ENCODE data around the gene MIR17HG.

Gene MIR17HG

DNA sequence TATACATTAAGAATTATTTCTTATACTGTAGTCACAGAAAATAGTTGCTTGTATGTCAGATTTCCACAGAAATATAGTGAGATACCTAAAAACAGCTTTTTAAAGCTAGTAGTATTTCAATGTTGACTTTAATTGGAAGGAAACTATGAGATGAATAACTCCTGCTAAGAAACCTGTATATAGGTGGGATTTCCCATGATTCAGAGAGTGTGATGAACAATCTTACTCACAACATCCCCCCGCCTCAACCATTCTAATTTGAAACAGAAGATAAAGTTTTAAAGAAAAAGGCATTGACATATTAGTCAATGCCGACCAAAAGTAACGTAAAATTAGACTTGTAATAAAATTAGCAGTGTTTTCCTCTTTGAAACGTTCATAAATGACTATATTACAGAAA lies 1.4 kb upstream of the MIR17HG start:
- DNase-seq (ENCODE audit: low read depth), result no peak
- TF ChIP-seq, protein P1, sequence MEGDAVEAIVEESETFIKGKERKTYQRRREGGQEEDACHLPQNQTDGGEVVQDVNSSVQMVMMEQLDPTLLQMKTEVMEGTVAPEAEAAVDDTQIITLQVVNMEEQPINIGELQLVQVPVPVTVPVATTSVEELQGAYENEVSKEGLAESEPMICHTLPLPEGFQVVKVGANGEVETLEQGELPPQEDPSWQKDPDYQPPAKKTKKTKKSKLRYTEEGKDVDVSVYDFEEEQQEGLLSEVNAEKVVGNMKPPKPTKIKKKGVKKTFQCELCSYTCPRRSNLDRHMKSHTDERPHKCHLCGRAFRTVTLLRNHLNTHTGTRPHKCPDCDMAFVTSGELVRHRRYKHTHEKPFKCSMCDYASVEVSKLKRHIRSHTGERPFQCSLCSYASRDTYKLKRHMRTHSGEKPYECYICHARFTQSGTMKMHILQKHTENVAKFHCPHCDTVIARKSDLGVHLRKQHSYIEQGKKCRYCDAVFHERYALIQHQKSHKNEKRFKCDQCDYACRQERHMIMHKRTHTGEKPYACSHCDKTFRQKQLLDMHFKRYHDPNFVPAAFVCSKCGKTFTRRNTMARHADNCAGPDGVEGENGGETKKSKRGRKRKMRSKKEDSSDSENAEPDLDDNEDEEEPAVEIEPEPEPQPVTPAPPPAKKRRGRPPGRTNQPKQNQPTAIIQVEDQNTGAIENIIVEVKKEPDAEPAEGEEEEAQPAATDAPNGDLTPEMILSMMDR (conservative IDR thresholded peaks at IDR 0.05; ENCODE audit: low read depth, low read length), result no peak
- H3K4me3 ChIP-seq (ENCODE audit: low read depth, low read length), result no peak overlapping the region

DNA sequence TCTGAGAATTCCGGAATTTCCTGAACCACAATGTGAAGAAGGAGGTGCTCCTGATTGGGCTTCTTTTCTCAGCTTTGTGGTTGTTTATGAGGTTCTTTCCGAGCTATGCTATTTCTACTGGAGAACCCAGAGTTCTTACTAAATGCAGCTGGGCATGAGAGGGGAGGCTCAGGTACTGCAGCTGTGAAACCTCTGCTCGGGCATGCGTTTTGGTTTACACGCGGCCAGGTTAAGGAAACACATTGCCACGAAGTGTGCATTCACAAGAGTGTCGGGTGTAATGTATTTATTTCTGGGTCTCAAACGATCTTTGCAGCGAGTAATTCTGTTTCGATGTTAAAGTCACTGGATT lies 661 bp upstream of the MIR17HG start:
- DNase-seq (ENCODE audit: low read depth), result peak; percentile 27
- TF ChIP-seq, protein P1 (conservative IDR thresholded peaks at IDR 0.05; ENCODE audit: low read depth, low read length), result no peak
- H3K4me3 ChIP-seq (ENCODE audit: low read depth, low read length), result peak overlapping the region; percentile 77

DNA sequence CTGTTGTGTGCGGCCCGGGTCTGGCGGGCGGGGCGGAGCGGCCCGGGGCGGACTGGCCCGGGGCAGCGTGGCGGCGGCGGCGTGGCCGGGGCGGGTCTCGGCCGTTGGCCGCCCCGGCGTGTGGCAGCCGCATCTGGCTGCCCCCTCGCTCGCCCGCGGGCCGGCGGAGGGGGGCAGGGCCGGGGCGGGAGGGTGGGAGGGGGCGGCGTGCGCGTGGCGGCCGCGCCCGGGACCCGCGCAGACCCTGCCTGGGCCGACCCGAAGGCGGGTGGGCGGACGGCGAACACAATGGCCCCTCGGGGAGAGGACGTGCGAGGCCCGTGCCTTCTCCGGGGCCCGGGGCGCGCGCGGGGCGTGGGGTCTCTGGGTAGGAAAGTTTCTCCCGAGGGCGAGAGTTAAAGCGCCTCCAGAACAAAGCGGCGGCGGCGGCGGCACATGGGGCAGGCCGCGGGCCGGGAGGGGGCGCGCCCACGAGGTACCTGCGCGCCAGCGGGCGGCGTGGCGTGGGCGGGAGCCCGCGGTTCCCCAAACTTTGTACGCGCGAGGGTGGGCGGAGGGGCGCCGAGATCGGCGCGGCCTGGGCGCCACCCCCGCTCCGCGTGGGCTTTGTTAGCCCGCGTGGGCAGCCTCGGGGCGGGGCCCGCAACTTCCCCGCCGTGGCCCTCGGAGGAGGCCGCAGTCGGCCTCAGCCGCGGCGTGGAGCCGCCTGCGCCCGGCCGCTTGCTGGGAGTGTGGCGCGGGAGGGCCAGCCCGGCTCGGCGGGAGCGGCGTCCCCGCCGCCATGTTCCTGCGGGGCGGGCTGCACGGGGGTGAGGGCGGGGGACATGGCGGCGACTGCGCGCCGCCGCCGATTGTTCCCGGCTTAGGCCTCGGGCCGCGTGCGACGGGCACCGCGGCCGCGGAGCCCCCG lies 764 bp downstream of the MIR17HG start:
- peak overlapping the region; percentile 77 for H3K4me3 ChIP-seq (ENCODE audit: low read depth, low read length)
- DNase-seq (ENCODE audit: low read depth), result peak; percentile 53

DNA sequence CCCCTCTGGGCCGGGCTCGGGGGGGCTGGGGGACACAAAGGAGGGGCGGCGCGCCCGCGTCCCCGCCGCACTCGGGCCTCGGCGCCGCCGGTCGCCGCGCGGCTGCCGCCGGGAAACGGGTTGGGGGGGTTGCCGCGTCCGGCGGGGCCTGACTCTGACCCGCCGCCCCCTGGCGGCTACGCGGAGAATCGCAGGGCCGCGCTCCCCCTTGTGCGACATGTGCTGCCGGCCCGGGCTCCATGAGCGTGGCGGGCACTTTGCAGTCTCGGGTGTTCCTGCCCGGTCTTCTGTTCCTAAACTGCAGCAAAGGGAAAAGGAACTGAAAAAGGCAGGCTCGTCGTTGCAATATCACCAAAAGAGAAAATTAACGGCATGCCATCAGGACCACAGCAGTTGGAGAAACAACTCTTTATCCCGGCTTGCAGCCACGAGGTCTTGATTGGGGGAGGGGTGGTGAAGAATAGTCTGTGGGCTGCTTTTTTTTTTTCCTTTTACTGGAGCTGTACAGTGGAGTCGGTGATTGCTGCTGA lies 1.5 kb downstream of the MIR17HG start:
- DNase-seq (ENCODE audit: low read depth), result peak; percentile 90
- H3K4me3 ChIP-seq (ENCODE audit: low read depth, low read length), result peak overlapping the region; percentile 77
- TF ChIP-seq, protein P1 (conservative IDR thresholded peaks at IDR 0.05; ENCODE audit: low read depth, low read length), result peak; percentile 79

More for the DNA sequence above, 764 bp downstream of the MIR17HG start:
- TF ChIP-seq, protein P1 (conservative IDR thresholded peaks at IDR 0.05; ENCODE audit: low read depth, low read length), result no peak

DNA sequence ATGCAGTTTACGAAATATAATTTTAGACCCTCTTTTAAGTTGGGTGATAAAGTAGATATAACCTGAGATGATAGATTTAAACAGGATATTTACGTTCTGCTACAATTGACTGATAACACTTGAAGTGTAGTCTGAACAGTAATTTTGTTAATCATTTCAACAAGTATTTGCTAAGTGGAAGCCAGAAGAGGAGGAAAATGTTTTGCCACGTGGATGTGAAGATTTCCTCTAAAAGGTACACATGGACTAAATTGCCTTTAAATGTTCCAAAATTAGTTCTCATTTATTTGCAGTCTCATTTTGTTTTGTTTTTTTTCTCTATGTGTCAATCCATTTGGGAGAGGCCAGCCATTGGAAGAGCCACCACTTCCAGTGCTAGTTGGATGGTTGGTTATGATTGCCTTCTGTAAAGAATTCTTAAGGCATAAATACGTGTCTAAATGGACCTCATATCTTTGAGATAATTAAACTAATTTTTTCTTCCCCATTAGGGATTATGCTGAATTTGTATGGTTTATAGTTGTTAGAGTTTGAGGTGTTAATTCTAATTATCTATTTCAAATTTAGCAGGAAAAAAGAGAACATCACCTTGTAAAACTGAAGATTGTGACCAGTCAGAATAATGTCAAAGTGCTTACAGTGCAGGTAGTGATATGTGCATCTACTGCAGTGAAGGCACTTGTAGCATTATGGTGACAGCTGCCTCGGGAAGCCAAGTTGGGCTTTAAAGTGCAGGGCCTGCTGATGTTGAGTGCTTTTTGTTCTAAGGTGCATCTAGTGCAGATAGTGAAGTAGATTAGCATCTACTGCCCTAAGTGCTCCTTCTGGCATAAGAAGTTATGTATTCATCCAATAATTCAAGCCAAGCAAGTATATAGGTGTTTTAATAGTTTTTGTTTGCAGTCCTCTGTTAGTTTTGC lies 2.8 kb downstream of the MIR17HG start:
- DNase-seq (ENCODE audit: low read depth), result no peak
- peak overlapping the region; percentile 77 for H3K4me3 ChIP-seq (ENCODE audit: low read depth, low read length)
- TF ChIP-seq, protein P1 (conservative IDR thresholded peaks at IDR 0.05; ENCODE audit: low read depth, low read length), result no peak

DNA sequence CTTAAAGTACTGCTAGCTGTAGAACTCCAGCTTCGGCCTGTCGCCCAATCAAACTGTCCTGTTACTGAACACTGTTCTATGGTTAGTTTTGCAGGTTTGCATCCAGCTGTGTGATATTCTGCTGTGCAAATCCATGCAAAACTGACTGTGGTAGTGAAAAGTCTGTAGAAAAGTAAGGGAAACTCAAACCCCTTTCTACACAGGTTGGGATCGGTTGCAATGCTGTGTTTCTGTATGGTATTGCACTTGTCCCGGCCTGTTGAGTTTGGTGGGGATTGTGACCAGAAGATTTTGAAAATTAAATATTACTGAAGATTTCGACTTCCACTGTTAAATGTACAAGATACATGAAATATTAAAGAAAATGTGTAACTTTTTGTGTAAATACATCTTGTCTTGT lies 3.6 kb downstream of the MIR17HG start:
- no peak for DNase-seq (ENCODE audit: low read depth)
- no peak overlapping the region for H3K4me3 ChIP-seq (ENCODE audit: low read depth, low read length)
- TF ChIP-seq, protein P1 (conservative IDR thresholded peaks at IDR 0.05; ENCODE audit: low read depth, low read length), result no peak

Data from choroid plexus epithelial cell (primary cell).